NCI-H748 (cell line): ENCODE results near the gene SEC24C.
"Not testable (repeated sequence)": the region's sequence is repeated elsewhere in the genome, so short reads cannot be mapped to it uniquely, and the experiment has no call there.

Source experiments
- DNase-seq: peaks from one replicate; lab custom pipeline; 2025; ENCODE audit not compliant: unreplicated experiment; lab: John Stamatoyannopoulos, UW

SEC24C gene

DNA sequence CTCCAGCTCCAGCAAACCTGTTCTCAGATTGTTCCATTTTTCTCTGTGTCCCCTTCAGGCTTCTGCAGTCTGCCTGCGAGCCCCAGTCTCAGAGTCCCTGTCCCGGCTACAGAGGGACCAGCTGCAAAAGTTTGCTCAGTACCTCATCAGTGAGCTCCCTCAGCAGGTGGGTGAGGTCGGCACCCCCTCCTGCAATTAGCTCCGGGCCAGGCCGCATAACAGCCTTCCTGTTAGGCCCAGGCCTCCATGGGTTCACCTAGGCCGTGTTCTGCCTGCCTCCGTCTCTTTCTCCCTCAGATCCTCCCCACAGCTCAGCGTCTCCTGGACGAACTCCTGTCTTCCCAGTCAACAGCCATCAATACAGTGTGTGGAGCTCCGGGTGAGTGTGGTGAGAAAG lies 45.5 kb downstream of the SEC24C start:
- no peak for DNase-seq

DNA sequence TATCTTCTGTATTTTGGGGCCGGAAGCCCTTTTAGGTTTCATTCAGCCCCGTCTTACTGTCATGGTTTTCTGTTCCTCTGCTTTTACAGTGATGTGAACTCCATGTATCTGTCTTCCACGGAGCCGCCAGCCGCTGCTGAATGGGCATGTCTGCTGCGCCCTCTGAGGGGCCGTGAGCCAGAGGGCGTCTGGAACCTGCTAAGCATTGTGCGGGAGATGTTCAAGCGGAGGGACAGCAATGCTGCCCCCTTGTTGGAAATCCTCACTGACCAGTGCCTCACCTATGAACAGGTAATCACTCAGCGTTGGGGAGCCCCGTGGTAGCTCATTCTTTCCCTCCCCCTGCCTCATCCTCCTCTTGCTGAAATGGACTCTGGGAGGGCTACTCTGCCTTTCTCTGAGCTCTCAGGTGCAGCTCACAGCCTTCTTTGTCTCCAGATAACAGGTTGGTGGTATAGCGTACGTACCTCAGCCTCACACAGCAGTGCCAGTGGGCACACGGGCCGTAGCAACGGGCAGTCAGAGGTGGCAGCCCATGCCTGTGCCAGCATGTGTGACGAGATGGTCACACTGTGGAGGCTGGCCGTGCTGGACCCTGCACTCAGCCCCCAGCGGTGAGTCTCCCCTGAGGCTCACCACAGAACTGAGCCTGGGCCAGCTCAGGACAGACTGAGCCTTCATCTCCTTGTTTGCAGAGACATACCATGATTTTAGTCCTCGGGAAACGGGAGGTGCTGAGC lies 46.9 kb downstream of the SEC24C start:
- no peak for DNase-seq

GRCh38 chr10:73791871-73792400 lies 47.8 kb downstream of the SEC24C start:
- no peak for DNase-seq

- no peak for DNase-seq
Measured at GRCh38 chr10:73793456-73793855, 49.3 kb downstream of the SEC24C start.

DNA sequence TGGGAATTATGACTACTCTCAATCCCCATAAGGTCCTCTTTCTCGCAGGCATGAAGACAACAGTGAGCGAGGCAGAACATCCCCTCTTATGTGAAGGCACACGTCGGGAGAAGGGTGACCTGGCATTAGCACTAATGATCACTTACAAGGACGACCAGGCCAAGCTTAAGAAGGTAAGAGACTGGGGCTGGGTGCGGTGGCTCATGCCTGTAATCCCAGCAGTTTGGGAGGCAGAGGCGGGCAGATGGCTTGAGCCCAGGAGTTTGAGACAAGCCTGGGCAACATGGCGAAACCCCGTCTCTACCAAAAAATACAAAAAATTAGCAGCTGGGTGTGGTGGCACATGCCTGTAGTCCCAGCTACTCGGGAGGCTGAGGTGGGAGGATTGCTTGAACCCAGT lies 51.3 kb downstream of the SEC24C start:
- not testable (repeated sequence) for DNase-seq

DNA sequence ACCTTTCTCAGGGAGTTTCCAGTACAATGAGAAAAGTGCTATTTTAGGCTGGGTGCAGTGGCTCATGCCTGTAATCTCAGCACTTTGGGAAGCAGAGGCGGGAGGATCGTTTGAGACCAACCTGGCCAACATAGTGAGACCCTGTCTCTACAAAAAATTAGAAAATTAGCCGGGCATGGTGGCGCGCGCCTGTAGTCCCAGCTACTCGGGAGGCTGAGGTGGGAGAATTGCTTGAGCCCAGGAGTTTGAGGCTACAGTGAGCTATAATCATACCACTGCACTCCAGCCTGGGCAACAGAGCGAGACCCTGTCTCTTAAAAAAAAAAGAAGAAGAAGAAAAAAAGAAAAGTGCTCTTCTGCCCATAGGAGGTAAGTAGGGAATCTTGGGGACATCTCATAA lies 51.9 kb downstream of the SEC24C start:
- not testable (repeated sequence) for DNase-seq

GRCh38 chr10:73796766-73797165 lies 52.6 kb downstream of the SEC24C start:
- no peak for DNase-seq

GRCh38 chr10:73797324-73798025 lies 53.3 kb downstream of the SEC24C start:
- no peak for DNase-seq

GRCh38 chr10:73798087-73798486 lies 53.9 kb downstream of the SEC24C start:
- DNase-seq, result no peak

DNA sequence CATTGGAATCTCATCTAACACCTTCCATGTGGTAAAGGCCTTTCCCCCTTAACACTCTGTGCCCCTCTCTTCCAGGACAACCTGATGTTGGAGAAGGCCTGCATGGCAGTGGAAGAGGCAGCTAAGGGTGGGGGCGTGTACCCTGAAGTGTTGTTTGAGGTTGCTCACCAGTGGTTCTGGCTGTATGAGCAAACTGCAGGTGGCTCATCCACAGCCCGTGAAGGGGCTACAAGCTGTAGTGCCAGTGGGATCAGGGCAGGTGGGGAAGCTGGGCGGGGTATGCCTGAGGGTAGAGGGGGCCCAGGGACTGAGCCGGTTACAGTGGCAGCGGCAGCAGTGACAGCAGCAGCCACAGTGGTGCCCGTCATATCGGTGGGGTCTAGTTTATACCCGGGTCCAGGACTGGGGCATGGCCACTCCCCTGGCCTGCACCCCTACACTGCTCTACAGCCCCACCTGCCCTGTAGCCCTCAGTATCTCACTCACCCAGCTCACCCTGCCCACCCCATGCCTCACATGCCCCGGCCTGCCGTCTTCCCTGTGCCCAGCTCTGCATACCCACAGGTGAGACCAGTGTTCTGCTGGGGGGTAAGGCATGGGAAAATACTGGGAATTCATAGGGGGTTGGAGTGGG lies 54.9 kb downstream of the SEC24C start:
- DNase-seq, result no peak

- no peak for DNase-seq
Measured at GRCh38 chr10:73799899-73800559, 55.9 kb downstream of the SEC24C start.

GRCh38 chr10:73800560-73801252 lies 56.5 kb downstream of the SEC24C start:
- DNase-seq, result no peak

GRCh38 chr10:73801253-73801590 lies 57.0 kb downstream of the SEC24C start:
- DNase-seq, result no peak

DNA sequence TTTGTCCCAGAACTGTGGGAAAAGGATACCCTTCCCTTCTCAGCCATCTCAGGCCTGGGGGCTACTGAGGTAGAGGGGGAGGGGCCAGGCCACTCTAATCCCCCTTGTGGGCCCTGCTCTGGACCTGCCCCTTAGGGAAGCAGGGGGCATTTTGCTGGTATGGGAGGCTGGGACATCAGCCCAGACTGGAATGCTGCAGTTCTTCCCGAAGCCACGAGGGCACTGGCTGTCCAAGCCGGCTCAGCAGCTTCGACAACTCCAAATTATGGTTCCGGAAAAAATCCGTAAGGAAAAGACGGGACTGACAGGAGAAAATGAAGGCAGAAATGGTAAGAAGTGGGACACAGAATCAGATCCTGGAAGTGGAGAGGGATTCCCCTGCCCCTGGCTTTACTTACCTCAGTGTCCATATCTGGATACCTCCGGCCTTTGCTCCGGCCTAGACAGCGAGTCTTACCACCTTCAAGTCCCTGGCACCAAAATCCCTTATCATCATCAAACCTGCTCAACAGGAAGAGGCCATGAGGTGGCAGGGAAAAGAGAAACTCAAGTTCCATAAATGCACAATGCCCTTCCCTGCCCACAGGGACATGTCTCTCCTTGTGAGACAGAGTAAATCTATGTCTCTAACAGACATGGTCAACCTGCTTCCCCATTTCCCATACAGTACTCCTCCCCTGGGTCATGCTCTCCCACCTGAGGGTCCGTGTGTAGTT lies 58.3 kb downstream of the SEC24C start:
- no peak for DNase-seq

DNA sequence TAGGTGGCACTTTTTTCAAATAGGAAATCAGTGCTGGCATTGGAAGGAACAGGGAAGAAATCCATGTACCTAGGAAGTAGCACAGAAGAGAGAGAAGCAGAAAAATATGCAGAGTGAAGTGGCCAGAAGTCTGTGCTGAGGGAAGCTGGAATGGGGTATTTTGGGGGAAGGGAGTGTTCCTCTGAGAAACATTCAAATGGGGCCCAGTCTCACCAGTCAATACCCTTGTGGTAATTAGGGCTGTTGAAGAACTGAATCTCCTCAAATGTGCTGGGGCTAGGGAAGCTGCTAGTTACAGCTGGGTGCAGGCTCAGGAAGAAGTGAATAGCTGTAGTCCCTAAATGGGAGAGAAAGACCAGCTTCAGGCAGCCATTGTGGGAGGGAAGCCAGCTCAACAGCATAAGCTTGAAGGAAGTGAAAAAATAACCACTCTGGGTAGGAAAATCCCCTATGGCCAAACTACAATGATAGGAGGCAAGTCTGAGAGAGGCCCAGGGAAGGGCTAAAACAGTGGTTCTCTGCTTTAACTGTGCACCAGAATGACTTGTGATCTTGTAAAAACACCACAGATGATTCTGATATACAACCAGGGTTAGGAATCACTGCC lies 59.6 kb downstream of the SEC24C start:
- no peak for DNase-seq

- no peak for DNase-seq
Measured at GRCh38 chr10:73806176-73806950, 62.2 kb downstream of the SEC24C start.

DNA sequence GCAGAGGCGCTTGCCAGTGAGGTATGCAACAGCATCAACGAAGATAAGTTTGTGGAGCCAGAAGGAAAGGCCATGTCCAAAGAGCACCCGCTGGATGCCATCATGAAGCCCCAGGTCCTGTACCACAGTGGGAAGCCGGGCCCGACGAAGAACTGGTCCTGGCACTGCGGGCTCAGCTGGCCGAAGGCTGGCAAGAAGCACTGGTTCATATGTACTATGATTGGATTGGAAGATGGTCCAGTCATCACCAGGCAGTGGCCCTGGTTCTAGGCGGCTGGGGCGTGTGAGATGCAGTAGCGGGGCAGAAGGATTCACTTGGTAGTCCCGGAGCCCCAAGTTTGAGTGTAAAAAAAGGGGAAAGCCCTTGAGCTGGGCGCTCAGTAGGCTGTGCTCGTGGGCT lies 63.3 kb downstream of the SEC24C start:
- no peak for DNase-seq

DNA sequence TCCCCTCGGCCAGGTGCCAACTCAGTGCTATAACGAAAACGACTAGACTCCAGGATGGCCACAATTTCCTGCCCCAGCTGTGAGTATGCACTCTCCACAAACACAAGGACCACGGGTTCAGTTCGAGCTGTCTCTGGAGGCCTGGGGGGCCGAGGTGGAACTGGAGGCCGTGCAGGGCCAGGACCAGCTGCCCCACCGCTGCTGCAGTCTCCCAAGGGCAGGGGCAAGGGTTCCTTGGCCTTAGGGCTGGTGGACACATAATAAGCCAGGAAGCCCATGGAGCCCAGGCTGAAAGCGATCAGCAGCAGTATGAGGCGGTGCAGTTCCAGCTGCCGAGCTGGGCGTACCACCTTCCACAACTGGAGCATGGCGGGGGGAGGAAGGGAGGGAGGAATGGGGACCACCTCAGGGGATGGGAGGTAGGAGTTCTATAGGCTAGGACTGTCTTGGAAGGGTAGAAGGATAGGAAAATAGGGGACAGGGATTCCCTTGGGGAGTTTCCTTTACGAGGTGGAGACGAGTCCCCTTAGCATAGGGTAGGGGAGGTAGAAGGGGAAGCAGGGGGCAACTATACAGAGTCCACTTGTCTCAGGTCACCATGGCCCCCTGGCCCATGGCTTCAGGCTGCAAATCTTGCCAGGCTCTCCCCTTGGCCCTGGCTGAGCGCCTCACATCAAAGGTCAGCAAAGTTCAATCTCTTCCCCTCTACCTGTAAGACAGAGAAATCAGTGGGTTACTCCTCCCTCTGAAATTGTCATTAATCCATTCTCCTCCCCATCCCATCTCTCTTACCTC lies 64.0 kb downstream of the SEC24C start:
- DNase-seq, result no peak
